DND-41 (cell line): ENCODE measurements around the gene PEG3.
A peak's percentile ranks its signal among the peaks of the same experiment; 100 is the strongest.

ENCODE experiments used
- ATAC-seq: fragments of 200-7000 bp; cut with Tn5 transposase; 3 replicates; pipeline ENCODE4 v1.9.1; 2021; ENCODE audit warnings: low read depth; ENCODE audit not compliant: insufficient read depth
- DNase-seq: peaks from one replicate; pipeline ENCODE4 v3.0.0-alpha.2; 2020
- H2AFZ ChIP-seq: 2 replicates; pipeline ENCODE4 v1.6.0; 2012; ENCODE audit warnings: low read depth, low read length
- H3K27ac ChIP-seq: 2 replicates; pipeline ENCODE4 v1.5.1; 2012; ENCODE audit warnings: low read length, inconsistent platforms
- H3K27me3 ChIP-seq: fragments of 200-600 bp; sonication (generic); 2 replicates; pipeline ENCODE4 v1.6.0; 2012; ENCODE audit warnings: low read length, mild to moderate bottlenecking, inconsistent platforms; ENCODE audit not compliant: insufficient read depth, poor library complexity
- H3K36me3 ChIP-seq: 2 replicates; pipeline ENCODE4 v1.5.1; 2012; ENCODE audit warnings: low read length, inconsistent platforms; ENCODE audit not compliant: insufficient read depth
- H3K4me1 ChIP-seq: 2 replicates; pipeline ENCODE4 v1.5.1; 2012; ENCODE audit warnings: mild to moderate bottlenecking, low read length; ENCODE audit not compliant: insufficient read depth
- H3K4me2 ChIP-seq: 2 replicates; pipeline ENCODE4 v1.6.0; 2012; ENCODE audit warnings: mild to moderate bottlenecking, moderate library complexity, low read length, inconsistent platforms; ENCODE audit not compliant: insufficient read depth
- H3K4me3 ChIP-seq, 2 experiments: fragments of 200-600 bp in 1 of 2; shearing (Covaris generic) in 1 of 2; 2 replicates each; pipeline ENCODE4 v1.5.1; 2012 to 2016; ENCODE audit warnings: inconsistent platforms in 2 of 2, low read length in 2 of 2, mild to moderate bottlenecking in 2 of 2, low read depth in 1 of 2, moderate library complexity in 1 of 2
- H3K79me2 ChIP-seq: 2 replicates; pipeline ENCODE4 v1.6.0; 2012; ENCODE audit warnings: low read length, inconsistent platforms; ENCODE audit not compliant: insufficient read depth
- H3K9ac ChIP-seq: 2 replicates; pipeline ENCODE4 v1.6.0; 2012; ENCODE audit warnings: low read depth, mild to moderate bottlenecking, inconsistent platforms, low read length, moderate library complexity
- H3K9me3 ChIP-seq: 2 replicates; pipeline ENCODE4 v1.5.1; 2012; ENCODE audit warnings: low read length, moderate library complexity, mild to moderate bottlenecking, inconsistent platforms; ENCODE audit not compliant: insufficient read depth, severe bottlenecking
- H4K20me1 ChIP-seq: 2 replicates; pipeline ENCODE4 v1.6.0; 2012; ENCODE audit warnings: low read length; ENCODE audit not compliant: insufficient read depth
- EZH2 ChIP-seq: IDR thresholded peaks from 3 replicates; pipeline ENCODE4 v1.6.1; 2012; ENCODE audit warnings: borderline replicate concordance, low read depth, mild to moderate bottlenecking, moderate library complexity, low read length, inconsistent platforms; ENCODE audit not compliant: severe bottlenecking
- TF ChIP-seq, protein P1 (sequence below): IDR thresholded peaks from 2 replicates; pipeline ENCODE4 v1.5.1; 2012; ENCODE audit warnings: borderline replicate concordance, low read length, moderate library complexity, mild to moderate bottlenecking; ENCODE audit not compliant: poor library complexity, severe bottlenecking; ENCODE audit errors: extremely low read depth

PEG3 gene

DNA sequence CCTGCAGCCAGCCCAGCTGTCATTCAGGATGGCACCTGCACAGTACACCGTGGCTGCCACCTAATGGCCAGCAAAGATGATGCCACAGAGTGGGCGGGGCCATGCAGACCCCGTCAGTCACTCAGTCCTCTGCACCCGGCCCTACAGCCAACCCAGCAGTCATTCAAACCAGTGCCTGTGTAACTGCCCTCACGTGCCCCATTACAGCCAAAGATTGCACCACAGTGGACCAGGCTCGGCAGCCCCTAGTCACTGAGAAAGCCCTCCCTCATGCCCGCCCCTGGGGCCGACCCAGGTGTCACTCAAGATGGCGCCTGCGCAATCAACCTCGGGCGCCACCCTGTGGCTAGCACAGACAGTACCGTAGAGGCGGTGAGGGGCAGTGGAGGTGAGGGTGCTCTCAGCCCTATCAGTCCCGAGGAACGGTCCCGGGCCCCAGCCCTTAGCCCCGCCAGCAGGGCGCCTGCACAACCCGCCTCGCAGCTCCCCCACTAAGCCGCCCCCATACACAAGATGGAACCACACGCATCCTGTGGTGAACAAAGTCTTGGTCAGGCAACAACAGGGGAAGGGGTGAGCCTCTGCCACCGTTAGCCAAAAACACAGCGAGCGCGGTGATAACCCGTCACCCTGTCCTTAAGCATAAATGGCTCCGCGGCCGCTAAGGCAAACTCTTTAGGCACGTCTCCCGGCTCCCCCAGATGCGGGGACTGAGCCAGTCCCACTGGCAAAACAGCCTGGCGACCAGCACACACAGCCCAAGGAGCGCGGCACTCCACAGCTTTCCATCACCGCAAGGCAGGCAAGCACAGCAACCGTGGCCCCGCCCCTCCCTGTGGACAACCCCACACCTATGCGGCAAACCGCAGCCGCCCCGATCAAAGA is 2.3 kb downstream of the PEG3 start:
- peaks cover 22% of the 10 kb centered on the region for H3K9me3 ChIP-seq

DNA sequence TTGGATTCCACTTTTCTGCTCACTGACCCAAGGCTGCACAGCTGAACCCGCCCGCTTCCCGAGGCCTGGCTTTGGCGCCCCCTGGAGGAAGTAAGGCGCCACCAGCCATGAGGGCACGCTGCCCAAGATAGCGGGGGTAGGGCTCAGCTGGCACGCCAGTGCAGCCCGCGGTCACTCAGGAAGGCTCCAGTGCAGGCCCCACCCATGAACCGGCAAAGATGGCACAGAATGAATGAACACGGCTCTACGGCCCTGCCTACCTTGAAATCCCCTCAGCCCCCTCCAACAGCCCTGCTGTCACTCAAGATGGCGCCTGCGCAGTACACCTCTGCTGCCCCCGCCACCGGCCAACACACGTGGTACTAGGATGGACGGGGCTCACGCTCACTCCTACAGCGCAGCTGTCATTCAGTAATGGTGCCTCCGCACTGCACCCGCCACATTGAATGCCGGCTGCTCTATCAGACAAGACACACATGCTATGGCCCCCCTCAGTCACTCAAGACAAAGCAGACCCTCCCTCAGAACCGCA is 3.0 kb downstream of the PEG3 start:
- Histone ChIP-seq H2AFZ (no peak overlapping the region), H4K20me1 (no peaks in the 10 kb centered on the region), H3K27ac (no peak overlapping the region), H3K79me2 (no peaks in the 10 kb centered on the region), H3K27me3 (no peaks in the 10 kb centered on the region), H3K4me2 (no peak overlapping the region), H3K9me3 (peaks cover 22% of the 10 kb centered on the region), H3K9ac (no peak overlapping the region), H3K4me3 (no peak overlapping the region), H3K4me1 (no peaks in the 10 kb centered on the region), H3K36me3 (no peaks in the 10 kb centered on the region)
- TF ChIP-seq EZH2: no peak
- TF ChIP-seq, protein P1, sequence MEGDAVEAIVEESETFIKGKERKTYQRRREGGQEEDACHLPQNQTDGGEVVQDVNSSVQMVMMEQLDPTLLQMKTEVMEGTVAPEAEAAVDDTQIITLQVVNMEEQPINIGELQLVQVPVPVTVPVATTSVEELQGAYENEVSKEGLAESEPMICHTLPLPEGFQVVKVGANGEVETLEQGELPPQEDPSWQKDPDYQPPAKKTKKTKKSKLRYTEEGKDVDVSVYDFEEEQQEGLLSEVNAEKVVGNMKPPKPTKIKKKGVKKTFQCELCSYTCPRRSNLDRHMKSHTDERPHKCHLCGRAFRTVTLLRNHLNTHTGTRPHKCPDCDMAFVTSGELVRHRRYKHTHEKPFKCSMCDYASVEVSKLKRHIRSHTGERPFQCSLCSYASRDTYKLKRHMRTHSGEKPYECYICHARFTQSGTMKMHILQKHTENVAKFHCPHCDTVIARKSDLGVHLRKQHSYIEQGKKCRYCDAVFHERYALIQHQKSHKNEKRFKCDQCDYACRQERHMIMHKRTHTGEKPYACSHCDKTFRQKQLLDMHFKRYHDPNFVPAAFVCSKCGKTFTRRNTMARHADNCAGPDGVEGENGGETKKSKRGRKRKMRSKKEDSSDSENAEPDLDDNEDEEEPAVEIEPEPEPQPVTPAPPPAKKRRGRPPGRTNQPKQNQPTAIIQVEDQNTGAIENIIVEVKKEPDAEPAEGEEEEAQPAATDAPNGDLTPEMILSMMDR: peak; percentile 43
- ATAC-seq (no peak), DNase-seq (no peak)

More for the DNA sequence above, 2.3 kb downstream of the PEG3 start:
- no peaks in the 10 kb centered on the region for H3K27me3 ChIP-seq
- H3K27ac ChIP-seq: no peak overlapping the region
- H3K9ac ChIP-seq: no peak overlapping the region
- TF ChIP-seq, protein P1: no peak
- no peak for TF ChIP-seq EZH2
- no peak overlapping the region for H3K4me2 ChIP-seq
- no peaks in the 10 kb centered on the region for H3K79me2 ChIP-seq
- H3K4me1 ChIP-seq: no peaks in the 10 kb centered on the region
- H4K20me1 ChIP-seq: no peaks in the 10 kb centered on the region
- no peak overlapping the region for H3K4me3 ChIP-seq
- DNase-seq (no peak), ATAC-seq (no peak)
- no peak overlapping the region for H2AFZ ChIP-seq
- H3K36me3 ChIP-seq: no peaks in the 10 kb centered on the region

DNA sequence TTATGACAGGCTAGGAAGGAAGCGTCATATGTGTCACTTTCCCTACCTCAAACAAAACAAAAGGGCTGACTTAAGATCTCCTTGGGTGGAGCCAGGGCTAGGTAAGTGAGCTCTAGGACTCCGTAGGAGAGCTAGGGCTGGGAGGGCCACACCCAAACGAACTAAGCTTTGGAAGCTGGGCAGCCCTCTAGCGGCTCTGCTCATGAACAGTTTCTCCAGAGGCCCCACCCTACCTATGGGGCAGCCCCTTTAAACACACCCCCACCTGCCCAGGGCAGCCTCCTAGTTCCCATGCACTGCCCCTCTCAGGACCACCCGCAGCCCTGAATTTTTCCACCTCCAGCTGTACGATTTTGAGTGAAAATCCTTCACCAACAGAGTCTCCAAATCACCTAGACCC is 3.5 kb downstream of the PEG3 start:
- H2AFZ ChIP-seq: no peak overlapping the region
- H3K27me3 ChIP-seq: peaks cover 4% of the 10 kb centered on the region
- H4K20me1 ChIP-seq: no peaks in the 10 kb centered on the region
- H3K4me3 ChIP-seq: no peak overlapping the region
- H3K9me3 ChIP-seq: peaks cover 22% of the 10 kb centered on the region
- DNase-seq (no peak), ATAC-seq (no peak)
- no peak overlapping the region for H3K9ac ChIP-seq
- no peaks in the 10 kb centered on the region for H3K4me1 ChIP-seq
- TF ChIP-seq EZH2: no peak
- TF ChIP-seq, protein P1: no peak
- H3K79me2 ChIP-seq: no peaks in the 10 kb centered on the region
- no peaks in the 10 kb centered on the region for H3K36me3 ChIP-seq
- H3K4me2 ChIP-seq: no peak overlapping the region
- no peak overlapping the region for H3K27ac ChIP-seq
